Coronary artery (tissue), 2 donors: ENCODE measurements around the gene MAP4K3.
"Not testable (repeated sequence)": the region's sequence is repeated elsewhere in the genome, so short reads cannot be mapped to it uniquely, and the experiment has no call there.

Experiments used
- DNase-seq: peaks from one replicate; pipeline ENCODE4 v3.0.0-alpha.2; 2017; ENCODE audit warnings: low spot score
- H3K27ac ChIP-seq, 2 donors: fragments of 200-600 bp; sonication (generic); one replicate each; pipeline ENCODE4 v1.5.1; 2016 to 2019
- H3K4me3 ChIP-seq: fragments of 200-600 bp; sonication (generic); 2 replicates; pipeline ENCODE4 v1.5.1; 2016; ENCODE audit warnings: mild to moderate bottlenecking, moderate library complexity
- CTCF ChIP-seq: fragments of 200-600 bp; sonication (generic); IDR thresholded peaks from one replicate; pipeline ENCODE4 v1.5.1; 2019; ENCODE audit warnings: antibody characterized with exemption

The MAP4K3 gene

DNA sequence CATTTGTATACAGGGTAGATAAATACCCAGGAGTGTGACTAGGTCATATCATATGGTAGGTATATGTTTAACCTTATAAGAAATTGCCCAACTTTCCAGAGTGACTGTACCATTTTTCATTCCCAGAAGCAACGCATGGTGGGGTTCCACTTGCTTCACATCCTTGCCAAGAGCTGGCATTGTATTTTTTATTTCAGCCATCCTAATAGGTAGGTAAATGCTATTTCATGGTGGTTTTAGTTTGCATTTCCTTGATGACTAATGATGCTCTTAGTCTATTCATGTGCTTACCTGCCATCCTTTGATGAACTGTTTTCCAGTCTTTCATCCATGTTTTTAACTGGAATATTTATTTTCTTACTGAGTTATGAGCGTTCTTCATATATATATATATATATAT lies 51.9 kb downstream of the MAP4K3 start:
- DNase-seq, result no peak
- H3K4me3 ChIP-seq, result no peak overlapping the region
- TF ChIP-seq CTCF, result no peak
- no peak overlapping the region for H3K27ac ChIP-seq

DNA sequence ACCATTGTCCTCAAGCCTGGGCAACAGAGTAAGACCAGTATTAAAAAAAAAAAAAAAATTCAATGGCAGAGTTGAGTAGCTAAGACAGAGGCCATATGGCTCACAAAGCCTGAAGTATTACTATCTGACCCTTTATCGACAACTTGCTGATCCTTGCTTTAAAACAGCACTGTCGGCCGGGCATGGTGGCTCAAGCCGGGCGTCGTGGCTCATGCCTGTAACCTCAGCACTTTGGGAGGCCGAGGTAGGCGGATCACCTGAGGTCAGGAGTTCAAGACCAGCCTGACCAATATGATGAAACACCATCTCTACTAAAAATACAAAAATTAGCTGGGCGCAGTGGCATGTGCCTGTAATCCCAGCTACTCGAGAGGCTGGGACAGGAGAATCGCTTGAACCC lies 53.0 kb downstream of the MAP4K3 start:
- not testable (repeated sequence) for H3K27ac ChIP-seq, DNase-seq, H3K4me3 ChIP-seq

DNA sequence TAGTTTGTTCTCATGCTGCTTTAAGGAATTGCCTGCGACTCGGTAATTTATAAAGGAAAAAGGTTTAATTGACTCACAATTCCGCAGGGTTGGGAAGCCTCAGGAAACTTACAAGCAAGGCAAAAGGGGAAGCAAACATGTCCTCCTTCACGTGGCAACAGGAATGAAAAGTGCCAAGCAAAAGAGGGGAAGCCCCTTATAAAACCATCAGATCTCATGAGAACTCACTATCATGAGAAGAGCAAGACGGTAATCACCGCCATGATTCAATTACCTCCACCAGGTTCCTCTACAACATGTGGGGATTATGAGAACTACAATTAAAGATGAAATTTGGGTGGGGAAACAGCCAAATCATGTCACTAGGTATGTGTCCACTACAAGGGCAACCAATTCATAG lies 53.9 kb downstream of the MAP4K3 start:
- no peak for TF ChIP-seq CTCF
- Histone ChIP-seq H3K27ac (no peak overlapping the region), H3K4me3 (no peak overlapping the region)
- no peak for DNase-seq

- no peak for TF ChIP-seq CTCF
- H3K27ac ChIP-seq, result peak overlapping the region in 1 of 2 donors; percentile 5
- DNase-seq, result no peak
- H3K4me3 ChIP-seq, result no peak overlapping the region
These were observed 55.4 kb downstream of the MAP4K3 start for GRCh38 chr2:39381653-39382052.

DNA sequence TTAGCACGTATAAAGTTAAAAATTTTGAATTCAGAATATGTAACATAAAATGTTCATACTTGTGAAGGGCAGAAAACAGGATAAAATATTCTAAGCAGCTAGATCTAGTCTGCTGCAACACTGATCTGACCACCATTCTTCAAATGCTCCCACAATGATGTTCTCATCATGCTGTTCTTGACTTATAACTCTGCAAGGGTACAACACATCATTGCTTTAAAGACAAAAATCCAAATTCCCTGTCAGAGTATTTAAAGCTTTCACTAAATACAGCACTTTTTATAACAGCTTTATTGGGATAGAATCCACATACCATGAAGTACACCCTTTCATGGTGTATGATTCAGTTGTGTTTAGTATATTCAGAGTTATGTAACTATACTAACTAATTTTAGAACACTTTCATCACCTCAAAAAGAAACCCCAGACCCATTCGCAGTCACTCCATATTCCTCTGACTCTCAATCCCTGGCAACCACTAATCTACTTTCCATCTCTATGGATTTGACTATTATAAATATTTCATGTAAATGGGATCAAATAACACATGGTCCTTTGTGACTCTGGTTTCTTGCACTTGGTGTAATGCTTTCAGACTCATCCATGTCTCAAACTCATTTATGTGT lies 56.4 kb downstream of the MAP4K3 start:
- DNase-seq, result no peak
- H3K27ac ChIP-seq, result peak overlapping the region; percentile 13 to 23

DNA sequence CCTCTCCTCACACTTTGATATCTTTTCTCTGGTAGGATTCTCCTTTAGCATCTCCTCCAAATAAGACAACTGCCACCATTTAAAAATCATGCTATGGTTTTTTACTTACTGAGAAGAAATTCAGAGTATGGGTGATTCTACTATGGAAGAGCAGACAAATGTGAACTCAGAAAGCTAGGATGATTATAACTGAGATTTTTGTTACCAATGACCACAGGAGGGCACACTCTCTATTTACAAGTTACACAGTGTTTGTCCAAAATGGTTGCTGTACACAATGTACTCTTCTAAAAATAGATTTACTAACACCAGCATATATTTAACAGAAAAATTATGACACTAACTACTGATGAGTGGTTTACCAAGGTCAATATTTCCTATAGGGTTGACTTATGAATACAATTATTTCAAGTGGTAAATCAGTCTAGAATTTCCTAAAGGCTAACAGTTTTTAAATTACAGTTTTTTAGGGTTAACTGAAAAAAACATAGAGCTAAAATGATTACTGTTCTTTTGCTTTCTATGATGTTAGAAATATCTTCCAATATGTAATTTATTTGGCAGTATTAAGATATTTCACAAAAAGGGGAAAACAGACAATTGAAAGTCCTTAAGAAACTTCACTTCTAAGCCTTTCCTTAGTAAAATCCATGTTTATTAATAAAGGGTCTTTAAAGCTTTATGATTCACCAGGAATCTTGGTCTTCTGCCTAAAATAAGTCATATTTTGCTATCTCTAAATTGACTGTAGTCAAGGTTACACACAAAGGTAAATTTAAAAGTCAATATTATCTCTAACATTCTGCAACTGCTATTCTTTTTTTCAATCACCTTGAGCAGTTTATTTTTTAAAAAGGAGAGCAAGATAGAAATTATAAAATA lies 57.2 kb downstream of the MAP4K3 start:
- Histone ChIP-seq H3K27ac (peak overlapping the region in 1 of 2 donors; percentile 13), H3K4me3 (peak overlapping the region; percentile 14)
- peak; percentile 46 for TF ChIP-seq CTCF
- DNase-seq, result no peak

More for the DNA sequence above, 56.4 kb downstream of the MAP4K3 start:
- H3K4me3 ChIP-seq, result no peak overlapping the region
- TF ChIP-seq CTCF, result no peak

- H3K27ac ChIP-seq, result no peak overlapping the region
- H3K4me3 ChIP-seq, result no peak overlapping the region
- TF ChIP-seq CTCF, result no peak
These were observed 58.1 kb downstream of the MAP4K3 start for GRCh38 chr2:39378968-39379367.

More at GRCh38 chr2:39378968-39379367, 58.1 kb downstream of the MAP4K3 start:
- DNase-seq, result no peak
